ENCODE data around the gene AMOT. TPM values are rescaled to one million over a fixed set of nuclear protein-coding genes. Genes with fewer than 3 reads are reported as not detected.

The AMOT gene
- total RNA-seq, 2 experiments from 2014 or later: 1.1 to 1.5 TPM

Other genes with a start within 250 kb of the AMOT start
- under 1 TPM; 0.14 to 0.23 TPM for gene LHFPL1, start 160.9 kb downstream of the AMOT start, total RNA-seq